ENCODE measurements around the gene ACSL6.

GRCh38 chr5:132001647-132002561 is 9.6 kb downstream of the ACSL6 start:
- no peak for TF ChIP-seq CTCF (IDR thresholded peaks at IDR 0.05)
- TF ChIP-seq POLR2AphosphoS5 (IDR thresholded peaks at IDR 0.05), result no peak
